Activated naive CD4-positive, alpha-beta T cell treated with Interleukin-2 at 50 U/mL for 16 hours (primary cell): Measurements from ENCODE around the gene TRIO.

ENCODE experiments used
- DNase-seq: peaks from one replicate; pipeline ENCODE4 v3.0.0-alpha.2; 2020

TRIO gene

GRCh38 chr5:14212838-14213237 is 69.7 kb downstream of the TRIO start:
- DNase-seq: no peak

DNA sequence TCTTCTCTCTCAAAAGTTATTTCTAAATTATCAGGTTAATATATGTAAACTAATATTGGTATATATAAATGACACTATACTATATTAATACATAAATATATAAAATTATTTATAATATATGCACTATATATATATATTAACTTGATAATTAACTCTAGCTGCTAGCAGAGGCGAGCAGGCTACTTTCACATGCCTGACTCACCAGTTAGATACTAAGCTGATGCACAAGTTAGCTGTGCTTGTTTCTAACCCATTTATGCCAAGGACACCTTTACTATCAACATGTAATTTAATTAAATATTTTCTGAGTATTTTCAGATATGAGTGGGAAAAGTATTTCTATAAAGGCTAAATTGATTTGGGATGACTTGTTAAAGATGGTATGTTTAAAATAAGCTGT is 70.1 kb downstream of the TRIO start:
- DNase-seq: no peak

- DNase-seq: no peak
Observed at GRCh38 chr5:14213813-14214585, 70.9 kb downstream of the TRIO start.

DNA sequence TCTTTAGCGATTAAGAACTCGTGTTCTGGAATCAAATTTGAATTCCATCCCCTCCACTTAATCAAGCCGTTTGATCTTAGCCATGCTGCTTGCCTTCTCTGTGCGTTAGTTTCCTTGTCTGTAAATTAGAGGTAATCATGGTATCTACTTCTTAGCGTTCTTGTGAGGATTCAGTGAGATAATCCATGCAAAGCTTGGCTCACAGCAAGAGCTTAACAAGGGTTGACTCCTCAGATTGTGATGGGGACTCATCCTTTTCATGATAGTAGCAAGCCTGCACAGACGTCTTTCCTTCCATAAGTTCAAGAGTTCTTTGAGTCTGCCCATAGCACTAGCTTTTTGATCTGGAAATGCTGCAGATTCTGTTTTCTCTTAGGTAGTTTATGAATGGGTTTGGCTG is 72.8 kb downstream of the TRIO start:
- no peak for DNase-seq

- no peak for DNase-seq
Observed at GRCh38 chr5:14216372-14216771, 73.2 kb downstream of the TRIO start.

- no peak for DNase-seq
Observed at GRCh38 chr5:14216902-14217301, 73.8 kb downstream of the TRIO start.

- DNase-seq: no peak
Observed at GRCh38 chr5:14217587-14217986, 74.4 kb downstream of the TRIO start.

- DNase-seq: no peak
Observed at GRCh38 chr5:14218011-14218410, 74.9 kb downstream of the TRIO start.

DNA sequence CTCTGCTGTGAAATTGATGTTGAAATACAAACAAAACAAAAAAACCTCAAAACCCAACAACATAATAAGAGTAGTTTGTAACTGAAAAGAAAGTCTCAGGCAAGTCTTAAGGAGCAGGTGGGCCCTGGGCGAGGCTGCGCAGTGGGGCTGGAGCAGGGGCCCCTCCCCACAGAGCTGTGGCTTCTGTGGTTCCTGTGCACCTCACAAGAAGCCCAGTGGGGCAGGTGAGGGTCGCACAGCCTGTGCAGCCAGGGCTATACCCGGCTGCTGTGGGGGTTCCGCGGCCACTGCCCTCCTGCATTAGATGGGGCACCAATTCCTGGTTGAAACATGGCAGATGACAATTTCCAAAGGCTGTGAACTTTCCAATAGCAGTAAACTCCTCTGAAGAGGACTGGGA is 75.3 kb downstream of the TRIO start:
- DNase-seq: no peak

GRCh38 chr5:14218897-14219573 is 75.9 kb downstream of the TRIO start:
- DNase-seq: no peak

GRCh38 chr5:14219800-14220512 is 76.8 kb downstream of the TRIO start:
- no peak for DNase-seq

DNA sequence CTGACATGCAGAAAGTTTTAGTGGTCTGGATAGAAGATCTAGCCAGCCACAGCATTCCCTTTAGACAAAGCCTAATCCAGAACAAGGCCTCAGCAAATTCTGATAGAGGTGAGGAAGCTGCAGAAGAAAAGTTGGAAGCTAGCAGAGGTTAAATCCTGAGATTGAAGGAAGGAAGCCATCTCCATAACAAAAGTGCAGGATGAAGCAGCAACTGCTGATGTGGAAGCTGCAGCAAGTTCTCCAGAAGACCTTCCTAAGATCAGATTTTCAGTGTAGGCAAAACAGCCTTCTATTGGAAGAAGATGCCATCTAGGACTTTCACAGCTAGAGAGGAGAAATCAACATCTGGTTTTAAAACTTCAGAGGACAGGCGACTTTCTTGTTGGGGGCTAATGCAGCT is 77.5 kb downstream of the TRIO start:
- DNase-seq: no peak

GRCh38 chr5:14221732-14222131 is 78.6 kb downstream of the TRIO start:
- DNase-seq: no peak

DNA sequence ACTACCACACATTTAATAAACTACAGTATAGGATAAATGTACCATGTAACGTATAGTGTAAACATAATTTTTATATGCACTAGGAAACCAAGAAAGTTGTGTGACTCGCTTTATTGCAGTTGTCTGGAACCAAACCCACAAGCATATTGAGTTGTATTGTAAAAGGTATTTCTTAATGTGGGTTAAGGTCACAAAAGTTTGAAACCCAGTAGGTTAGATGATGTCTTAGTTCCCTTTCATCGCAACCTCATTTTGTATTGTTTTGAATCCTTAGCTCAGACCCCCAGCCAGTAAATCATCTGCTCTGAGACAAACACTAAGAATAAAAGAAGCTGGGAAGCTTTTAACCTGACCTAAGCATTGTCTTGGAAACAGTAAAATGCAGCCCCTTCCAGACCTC is 79.1 kb downstream of the TRIO start:
- no peak for DNase-seq

DNA sequence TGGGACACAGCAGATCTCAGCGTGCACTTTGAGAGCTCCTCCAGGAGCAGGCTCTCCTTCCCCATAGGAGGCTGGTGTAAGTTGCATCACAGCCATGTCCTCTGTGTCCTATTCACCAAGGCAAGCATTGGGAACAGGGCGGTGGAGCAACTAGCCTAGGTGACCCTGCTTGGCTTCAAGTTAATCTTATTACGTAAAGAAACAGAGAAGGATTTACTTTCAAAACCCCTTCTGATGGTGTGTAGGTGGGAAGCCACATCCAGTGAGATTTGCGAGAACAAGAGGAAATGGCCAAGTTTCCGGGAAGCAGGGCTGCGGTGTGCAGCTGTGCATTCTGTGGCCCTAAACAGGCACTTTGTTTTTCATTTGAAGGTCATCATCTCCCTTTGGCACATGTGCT is 80.2 kb downstream of the TRIO start:
- no peak for DNase-seq

- no peak for DNase-seq
Observed at GRCh38 chr5:14225173-14225834, 82.2 kb downstream of the TRIO start.

DNA sequence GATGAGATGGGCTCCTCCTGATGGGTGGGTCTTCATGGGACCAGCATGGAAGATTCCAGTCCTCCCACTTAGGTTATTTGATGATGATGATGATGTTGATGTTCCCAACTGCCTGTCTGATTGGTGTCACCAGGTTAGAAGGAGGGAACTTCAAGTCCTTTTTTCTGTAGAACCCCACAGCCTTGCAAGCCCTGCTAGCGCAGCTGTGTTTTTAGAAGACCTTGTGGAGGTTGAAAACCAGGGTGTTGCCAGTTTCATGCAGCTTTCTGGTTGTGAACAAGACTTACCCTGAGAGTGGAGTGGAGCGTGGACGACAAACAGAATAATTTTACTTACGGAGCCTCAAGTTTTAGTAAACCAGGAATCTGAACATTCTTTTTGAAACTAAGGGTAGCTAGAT is 83.0 kb downstream of the TRIO start:
- no peak for DNase-seq

DNA sequence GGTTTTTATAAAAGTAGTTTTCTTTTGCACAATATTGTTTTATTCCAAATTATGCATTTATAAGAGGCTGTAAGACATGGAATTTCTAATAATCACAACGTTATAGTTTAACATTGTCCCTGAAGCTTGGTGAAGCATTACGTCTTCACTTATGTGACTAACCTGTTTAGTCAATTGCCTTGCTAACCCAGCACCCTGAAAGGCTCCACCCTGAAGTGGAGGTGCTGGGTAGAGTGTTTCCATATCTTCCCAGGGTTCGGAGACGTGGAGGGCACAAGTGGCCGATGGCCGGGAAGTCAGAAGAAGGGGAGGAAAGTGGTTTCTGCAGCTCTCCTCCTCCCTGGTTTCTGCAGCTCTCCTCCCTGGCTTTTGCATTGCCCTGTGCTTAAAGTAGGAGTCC is 83.4 kb downstream of the TRIO start:
- no peak for DNase-seq

GRCh38 chr5:14226992-14227391 is 83.8 kb downstream of the TRIO start:
- DNase-seq: no peak

DNA sequence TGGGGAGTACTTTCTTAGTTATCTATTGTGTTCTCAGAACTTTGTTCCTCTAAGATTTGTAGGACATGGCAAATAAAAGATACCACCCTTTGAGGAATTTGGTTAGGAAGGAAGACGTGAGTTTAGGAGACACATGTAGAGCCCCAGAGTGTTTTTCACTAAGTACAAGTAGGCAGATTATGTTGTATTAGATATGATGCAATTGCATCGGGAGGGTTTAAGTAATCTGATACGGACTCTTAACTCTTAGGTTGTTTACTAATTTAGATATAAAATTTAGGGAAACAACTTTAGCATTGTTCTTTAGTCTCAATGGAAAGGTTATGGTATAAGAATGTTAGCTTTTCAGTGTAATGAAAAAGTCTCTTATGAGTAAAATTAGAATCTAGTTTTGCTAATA is 84.4 kb downstream of the TRIO start:
- DNase-seq: no peak

GRCh38 chr5:14228219-14228618 is 85.1 kb downstream of the TRIO start:
- DNase-seq: no peak

GRCh38 chr5:14229181-14229580 is 86.0 kb downstream of the TRIO start:
- no peak for DNase-seq

DNA sequence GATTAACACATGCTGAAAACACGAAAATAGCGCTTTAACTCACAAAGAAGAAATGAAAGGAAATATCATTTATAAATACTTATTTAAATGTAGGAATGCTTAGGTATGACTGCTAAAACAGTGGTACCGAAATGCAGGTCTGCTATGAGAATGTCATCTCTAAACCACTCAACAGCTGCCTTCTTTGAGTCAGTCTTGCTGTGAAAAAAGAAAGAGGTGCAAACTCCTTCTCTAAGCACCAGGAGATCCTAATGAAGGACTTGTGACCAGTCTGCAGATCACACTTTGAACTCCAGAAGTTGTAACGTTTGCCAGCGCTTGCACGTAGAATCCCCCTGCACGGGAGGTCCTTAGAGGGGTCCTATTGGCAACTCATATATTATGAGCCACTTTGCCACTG is 86.6 kb downstream of the TRIO start:
- no peak for DNase-seq

DNA sequence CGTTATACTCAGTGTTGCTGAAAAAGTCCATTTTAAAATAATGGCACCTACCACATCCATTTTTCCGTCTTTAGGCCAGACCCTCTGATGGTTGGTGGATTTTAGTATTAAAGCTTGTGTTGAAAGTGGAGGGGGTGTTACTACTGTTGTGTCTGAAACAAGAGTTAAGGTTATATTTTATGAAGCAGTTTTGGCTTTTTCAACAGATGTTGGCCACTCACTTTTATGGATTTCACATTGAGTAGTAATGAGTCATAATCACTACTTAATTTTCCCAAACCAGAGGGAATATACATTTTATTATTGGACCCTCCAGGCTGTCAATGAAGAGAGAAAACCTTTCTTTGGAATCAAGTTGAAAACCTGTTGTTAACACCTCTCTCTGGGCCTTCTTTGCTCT is 88.0 kb downstream of the TRIO start:
- DNase-seq: no peak
